Measurements from ENCODE around the gene MAP7.
"Not testable (repeated sequence)": the region's sequence is repeated elsewhere in the genome, so short reads cannot be mapped to it uniquely, and the experiment has no call there.

The MAP7 gene

DNA sequence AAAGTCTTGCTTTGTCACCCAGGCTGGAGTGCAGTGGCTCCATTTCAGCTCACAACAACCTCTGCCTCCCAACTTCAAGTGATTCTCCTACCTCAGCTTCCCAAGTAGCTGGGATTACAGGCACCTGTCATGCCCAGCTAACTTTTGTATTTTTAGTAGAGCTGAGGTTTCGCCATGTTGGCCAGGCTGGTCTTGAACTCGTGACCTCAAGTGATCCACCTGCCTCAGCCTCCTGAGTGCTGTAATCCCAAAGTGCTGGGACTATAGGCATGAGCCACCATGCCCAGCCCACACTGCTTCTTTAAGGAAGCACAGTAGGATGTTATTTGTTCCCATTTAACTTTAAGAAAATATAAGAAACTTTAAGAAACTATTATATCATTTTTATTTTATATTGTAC lies 35.3 kb upstream of the MAP7 start:
- peaks cover 13% of the 10 kb centered on the region for H3K4me1 ChIP-seq (ENCODE audit: control insufficient read depth, insufficient read depth, low read length)
- H3K36me3 ChIP-seq (ENCODE audit: control insufficient read depth, insufficient read depth, low read length); H3K9ac ChIP-seq (ENCODE audit: low read depth, low read length); H3K27me3 ChIP-seq (ENCODE audit: control insufficient read depth, insufficient read depth, low read length); H3K4me3 ChIP-seq (ENCODE audit: low read depth, low read length); H3K27ac ChIP-seq (ENCODE audit: low read depth, low read length); H3K9me3 ChIP-seq (ENCODE audit: control insufficient read depth, insufficient read depth, low read length): not testable (repeated sequence)

DNA sequence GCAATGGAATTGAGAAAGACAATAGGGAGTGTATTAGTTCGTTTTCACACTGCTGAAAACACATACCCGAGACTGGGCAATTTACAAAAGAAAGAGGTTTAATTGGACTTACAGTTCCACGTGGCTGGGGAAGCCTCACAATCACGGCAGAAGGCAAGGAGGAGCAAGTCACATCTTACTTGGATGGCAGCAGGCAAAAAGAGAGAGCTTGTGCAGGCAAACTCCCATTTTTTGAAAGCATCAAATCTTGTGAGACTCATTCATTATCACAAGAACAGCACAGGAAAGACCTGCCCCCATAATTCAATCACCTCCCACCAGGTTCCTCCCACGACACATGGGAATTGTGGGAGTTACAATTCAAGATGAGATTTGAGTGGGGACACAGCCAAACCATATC lies 34.1 kb upstream of the MAP7 start:
- not testable (repeated sequence) for H3K9ac ChIP-seq (ENCODE audit: low read depth, low read length); H3K9me3 ChIP-seq (ENCODE audit: control insufficient read depth, insufficient read depth, low read length); H3K27ac ChIP-seq (ENCODE audit: low read depth, low read length); H3K36me3 ChIP-seq (ENCODE audit: control insufficient read depth, insufficient read depth, low read length); H3K27me3 ChIP-seq (ENCODE audit: control insufficient read depth, insufficient read depth, low read length); H3K4me3 ChIP-seq (ENCODE audit: low read depth, low read length)
- H3K4me1 ChIP-seq (ENCODE audit: control insufficient read depth, insufficient read depth, low read length) = peaks cover 11% of the 10 kb centered on the region

DNA sequence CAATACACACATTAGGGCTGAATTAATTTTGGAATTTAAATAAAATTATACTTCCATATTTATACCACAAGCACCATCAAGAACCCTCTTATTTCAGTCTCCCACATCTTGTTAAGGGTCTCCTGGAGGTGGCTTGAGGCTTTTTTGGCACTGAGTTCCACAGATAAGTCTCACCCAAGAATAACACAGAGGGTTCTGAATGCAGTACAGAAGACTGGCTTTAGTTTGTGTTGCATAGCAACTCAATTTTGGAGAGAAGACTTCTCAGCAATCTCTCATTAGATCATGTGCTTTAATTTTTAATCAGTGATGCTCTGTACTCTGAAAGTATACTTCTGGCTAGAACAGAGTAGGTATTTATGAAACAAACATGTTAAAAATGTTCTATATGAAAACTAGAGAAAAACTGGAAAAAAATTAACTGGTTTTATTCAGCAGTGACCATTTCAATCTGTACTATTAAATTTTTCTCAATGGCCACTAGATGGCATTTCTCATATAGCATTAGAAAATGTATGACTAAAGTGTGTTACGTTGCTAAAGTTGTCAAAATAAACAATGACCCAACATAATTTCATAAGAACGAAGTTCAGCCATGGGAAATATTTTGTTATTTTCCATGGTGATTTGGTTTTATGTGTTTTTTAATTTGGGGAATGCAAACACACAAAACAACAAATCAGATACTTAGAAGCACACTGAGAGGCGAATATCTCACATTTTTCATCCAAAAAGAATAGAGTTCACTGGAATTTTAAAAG lies 32.7 kb upstream of the MAP7 start:
- Histone ChIP-seq H3K9me3 (ENCODE audit: control insufficient read depth, insufficient read depth, low read length) (no peaks in the 10 kb centered on the region), H3K27ac (ENCODE audit: low read depth, low read length) (no peak overlapping the region), H3K9ac (ENCODE audit: low read depth, low read length) (no peak overlapping the region), H3K36me3 (ENCODE audit: control insufficient read depth, insufficient read depth, low read length) (no peaks in the 10 kb centered on the region), H3K4me1 (ENCODE audit: control insufficient read depth, insufficient read depth, low read length) (0 out of 2 replicates have a peak, but pooled peaks cover 3% of the 10 kb centered on the region), H3K4me3 (ENCODE audit: low read depth, low read length) (no peak overlapping the region), H3K27me3 (ENCODE audit: control insufficient read depth, insufficient read depth, low read length) (no peaks in the 10 kb centered on the region)

DNA sequence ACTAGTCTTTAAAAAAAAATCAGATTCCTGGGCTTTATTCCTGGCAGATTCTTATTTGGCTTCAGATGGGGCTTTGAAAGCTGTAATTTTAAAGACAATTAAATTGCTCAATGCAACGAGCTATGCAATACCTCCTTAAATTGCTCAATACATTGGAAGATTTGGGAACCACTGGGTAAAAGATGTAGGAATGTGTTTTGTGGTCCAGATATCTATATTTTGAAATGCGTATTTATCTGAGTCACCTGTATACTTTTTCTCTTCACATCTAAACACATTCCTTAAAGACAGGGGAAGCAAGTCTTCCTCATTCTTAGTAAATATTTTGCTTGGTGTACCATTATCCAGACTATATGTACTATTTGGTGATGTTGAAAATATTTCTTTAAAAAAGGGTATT lies 29.6 kb upstream of the MAP7 start:
- Histone ChIP-seq H3K9me3 (ENCODE audit: control insufficient read depth, insufficient read depth, low read length) (no peaks in the 10 kb centered on the region), H3K4me3 (ENCODE audit: low read depth, low read length) (no peak overlapping the region), H3K27me3 (ENCODE audit: control insufficient read depth, insufficient read depth, low read length) (no peaks in the 10 kb centered on the region), H3K36me3 (ENCODE audit: control insufficient read depth, insufficient read depth, low read length) (no peaks in the 10 kb centered on the region), H3K27ac (ENCODE audit: low read depth, low read length) (no peak overlapping the region), H3K9ac (ENCODE audit: low read depth, low read length) (no peak overlapping the region), H3K4me1 (ENCODE audit: control insufficient read depth, insufficient read depth, low read length) (no peaks in the 10 kb centered on the region)

DNA sequence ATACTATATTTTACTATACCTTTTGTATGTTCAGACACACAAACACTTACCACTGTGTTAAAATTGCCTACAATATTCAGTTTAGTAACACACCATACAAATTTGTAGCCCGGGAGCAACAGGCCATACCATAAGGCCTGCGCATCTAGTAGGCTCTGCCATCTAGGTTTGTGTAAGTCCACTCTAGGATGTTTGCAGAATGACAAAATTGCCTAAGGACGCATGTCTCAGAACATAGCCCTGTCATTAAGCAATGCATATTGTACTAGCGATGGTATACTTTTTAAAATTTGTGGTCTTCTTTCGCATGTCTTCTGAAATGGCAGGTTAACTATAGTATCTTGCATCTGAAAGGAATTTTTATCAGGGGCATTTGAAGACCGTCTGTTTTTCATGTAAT lies 26.6 kb upstream of the MAP7 start:
- Histone ChIP-seq H3K9me3 (ENCODE audit: control insufficient read depth, insufficient read depth, low read length) (0 out of 2 replicates have a peak, but pooled peaks cover 4% of the 10 kb centered on the region), H3K36me3 (ENCODE audit: control insufficient read depth, insufficient read depth, low read length) (no peaks in the 10 kb centered on the region), H3K27ac (ENCODE audit: low read depth, low read length) (no peak overlapping the region)

GRCh38 chr6:136571496-136571895 lies 21.3 kb upstream of the MAP7 start:
- H3K9ac ChIP-seq (ENCODE audit: low read depth, low read length) = no peak overlapping the region
- H3K4me3 ChIP-seq (ENCODE audit: low read depth, low read length) = no peak overlapping the region
- peaks cover 23% of the 10 kb centered on the region for H3K9me3 ChIP-seq (ENCODE audit: control insufficient read depth, insufficient read depth, low read length)
- no peaks in the 10 kb centered on the region for H3K4me1 ChIP-seq (ENCODE audit: control insufficient read depth, insufficient read depth, low read length)
- no peak overlapping the region for H3K27ac ChIP-seq (ENCODE audit: low read depth, low read length)
- no peaks in the 10 kb centered on the region for H3K36me3 ChIP-seq (ENCODE audit: control insufficient read depth, insufficient read depth, low read length)
- H3K27me3 ChIP-seq (ENCODE audit: control insufficient read depth, insufficient read depth, low read length) = no peaks in the 10 kb centered on the region

More for the DNA sequence above, 26.6 kb upstream of the MAP7 start:
- Histone ChIP-seq H3K4me3 (ENCODE audit: low read depth, low read length) (no peak overlapping the region), H3K9ac (ENCODE audit: low read depth, low read length) (no peak overlapping the region), H3K4me1 (ENCODE audit: control insufficient read depth, insufficient read depth, low read length) (no peaks in the 10 kb centered on the region), H3K27me3 (ENCODE audit: control insufficient read depth, insufficient read depth, low read length) (no peaks in the 10 kb centered on the region)

DNA sequence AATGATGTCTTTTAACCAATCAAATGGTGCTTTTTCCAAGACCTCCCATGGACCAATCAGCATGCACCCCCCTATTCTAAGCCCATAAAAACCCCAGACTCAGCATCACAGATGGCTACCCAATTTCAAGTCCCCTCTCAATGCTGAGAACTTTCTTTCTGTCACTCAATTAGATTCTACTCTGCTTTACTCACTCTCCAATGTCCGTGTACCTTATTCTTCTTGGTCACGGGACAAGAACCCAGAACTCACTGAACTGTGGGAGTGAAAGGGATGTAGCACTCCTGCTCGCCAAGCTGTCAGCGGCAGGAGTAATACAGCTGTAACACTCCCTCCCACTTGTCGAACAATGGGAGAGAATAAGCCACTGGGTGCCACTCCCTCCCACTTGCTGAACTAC lies 20.8 kb upstream of the MAP7 start:
- peaks cover 23% of the 10 kb centered on the region for H3K9me3 ChIP-seq (ENCODE audit: control insufficient read depth, insufficient read depth, low read length)
- no peaks in the 10 kb centered on the region for H3K27me3 ChIP-seq (ENCODE audit: control insufficient read depth, insufficient read depth, low read length)
- H3K27ac ChIP-seq (ENCODE audit: low read depth, low read length) = no peak overlapping the region
- no peaks in the 10 kb centered on the region for H3K36me3 ChIP-seq (ENCODE audit: control insufficient read depth, insufficient read depth, low read length)
- no peaks in the 10 kb centered on the region for H3K4me1 ChIP-seq (ENCODE audit: control insufficient read depth, insufficient read depth, low read length)
- no peak overlapping the region for H3K4me3 ChIP-seq (ENCODE audit: low read depth, low read length)
- H3K9ac ChIP-seq (ENCODE audit: low read depth, low read length) = no peak overlapping the region

DNA sequence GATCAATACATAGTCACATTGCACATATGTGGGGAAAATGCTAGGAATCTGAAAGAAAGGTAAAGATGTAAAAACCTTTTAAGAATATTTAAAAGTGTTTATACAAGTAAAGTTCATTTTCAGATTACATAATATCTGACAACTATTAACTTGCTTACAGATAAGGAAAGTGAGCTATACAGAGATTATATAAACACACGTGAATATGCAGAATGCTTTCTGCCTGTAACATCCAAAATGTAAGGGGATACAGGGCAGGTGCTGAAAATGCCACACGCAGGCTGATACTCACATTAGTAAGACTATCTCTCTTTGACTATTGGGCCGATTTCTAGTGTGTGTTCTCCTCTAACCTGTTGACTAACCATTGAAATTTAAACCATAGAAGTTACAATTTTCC lies 17.9 kb upstream of the MAP7 start:
- H3K9me3 ChIP-seq (ENCODE audit: control insufficient read depth, insufficient read depth, low read length) = peaks cover 23% of the 10 kb centered on the region
- H3K36me3 ChIP-seq (ENCODE audit: control insufficient read depth, insufficient read depth, low read length) = no peaks in the 10 kb centered on the region
- no peak overlapping the region for H3K27ac ChIP-seq (ENCODE audit: low read depth, low read length)
- H3K9ac ChIP-seq (ENCODE audit: low read depth, low read length) = no peak overlapping the region
- no peaks in the 10 kb centered on the region for H3K27me3 ChIP-seq (ENCODE audit: control insufficient read depth, insufficient read depth, low read length)
- no peak overlapping the region for H3K4me3 ChIP-seq (ENCODE audit: low read depth, low read length)
- H3K4me1 ChIP-seq (ENCODE audit: control insufficient read depth, insufficient read depth, low read length) = no peaks in the 10 kb centered on the region

DNA sequence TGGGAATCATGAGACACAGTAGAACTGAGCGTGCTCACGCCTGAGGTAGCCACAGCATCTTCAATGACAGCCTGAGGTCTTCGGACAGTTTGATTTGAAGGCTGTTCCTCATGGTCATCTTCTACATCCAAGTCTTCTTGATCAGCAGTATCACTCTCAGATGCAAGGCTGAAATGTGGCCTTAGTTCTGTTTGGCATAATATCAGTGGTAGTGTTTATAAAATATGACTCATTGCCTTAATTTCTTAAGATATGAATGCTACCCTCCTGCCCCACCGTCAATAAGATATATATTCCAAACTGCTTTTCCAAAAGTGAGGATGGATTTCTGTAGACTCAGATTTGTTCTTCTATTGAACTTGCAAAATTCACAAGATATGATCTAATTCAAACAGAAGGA lies 17.5 kb upstream of the MAP7 start:
- Histone ChIP-seq H3K9ac (ENCODE audit: low read depth, low read length) (no peak overlapping the region), H3K4me1 (ENCODE audit: control insufficient read depth, insufficient read depth, low read length) (no peaks in the 10 kb centered on the region), H3K4me3 (ENCODE audit: low read depth, low read length) (no peak overlapping the region), H3K27me3 (ENCODE audit: control insufficient read depth, insufficient read depth, low read length) (no peaks in the 10 kb centered on the region), H3K9me3 (ENCODE audit: control insufficient read depth, insufficient read depth, low read length) (peaks cover 19% of the 10 kb centered on the region), H3K36me3 (ENCODE audit: control insufficient read depth, insufficient read depth, low read length) (no peaks in the 10 kb centered on the region), H3K27ac (ENCODE audit: low read depth, low read length) (no peak overlapping the region)

GRCh38 chr6:136566851-136567250 lies 16.6 kb upstream of the MAP7 start:
- no peak overlapping the region for H3K9ac ChIP-seq (ENCODE audit: low read depth, low read length)
- no peaks in the 10 kb centered on the region for H3K4me1 ChIP-seq (ENCODE audit: control insufficient read depth, insufficient read depth, low read length)
- H3K9me3 ChIP-seq (ENCODE audit: control insufficient read depth, insufficient read depth, low read length) = peaks cover 19% of the 10 kb centered on the region
- no peaks in the 10 kb centered on the region for H3K27me3 ChIP-seq (ENCODE audit: control insufficient read depth, insufficient read depth, low read length)
- H3K27ac ChIP-seq (ENCODE audit: low read depth, low read length) = no peak overlapping the region
- no peaks in the 10 kb centered on the region for H3K36me3 ChIP-seq (ENCODE audit: control insufficient read depth, insufficient read depth, low read length)
- no peak overlapping the region for H3K4me3 ChIP-seq (ENCODE audit: low read depth, low read length)

DNA sequence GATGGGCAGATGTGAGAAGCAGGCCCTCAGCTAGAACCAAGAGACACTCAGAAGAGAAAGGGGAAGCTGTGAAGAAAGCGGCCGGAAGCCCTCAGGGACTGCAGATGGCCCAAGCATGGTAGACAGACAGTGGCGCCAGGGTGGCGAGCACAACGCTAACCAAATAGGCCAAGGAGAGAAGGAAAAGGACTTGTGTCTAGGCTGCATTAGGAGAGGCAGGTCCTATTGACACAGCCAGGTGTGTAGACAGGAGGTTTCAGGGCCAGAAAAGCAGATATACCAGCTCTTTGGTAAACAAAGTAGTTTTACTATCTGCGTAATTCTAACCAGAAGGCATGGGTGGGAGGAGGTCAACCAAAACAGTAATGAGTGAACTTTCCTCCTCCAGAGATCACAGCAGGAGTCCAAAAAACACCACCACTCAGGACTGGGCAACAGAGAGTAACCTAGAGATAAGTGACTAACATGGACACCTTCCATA lies 15.8 kb upstream of the MAP7 start:
- Histone ChIP-seq H3K9ac (ENCODE audit: low read depth, low read length) (no peak overlapping the region), H3K27me3 (ENCODE audit: control insufficient read depth, insufficient read depth, low read length) (no peaks in the 10 kb centered on the region)

More for the DNA sequence above, 15.8 kb upstream of the MAP7 start:
- Histone ChIP-seq H3K4me1 (ENCODE audit: control insufficient read depth, insufficient read depth, low read length) (no peaks in the 10 kb centered on the region), H3K27ac (ENCODE audit: low read depth, low read length) (no peak overlapping the region), H3K4me3 (ENCODE audit: low read depth, low read length) (no peak overlapping the region), H3K36me3 (ENCODE audit: control insufficient read depth, insufficient read depth, low read length) (no peaks in the 10 kb centered on the region), H3K9me3 (ENCODE audit: control insufficient read depth, insufficient read depth, low read length) (peaks cover 11% of the 10 kb centered on the region)
